ENCODE results near the gene NBEAL2.
"Not testable (repeated sequence)": the region's sequence is repeated elsewhere in the genome, so short reads cannot be mapped to it uniquely, and the experiment has no call there.

Gene NBEAL2

GRCh38 chr3:46958467-46959160 lies 20.9 kb upstream of the NBEAL2 start:
- ChIA-PET CTCF (interaction anchor here (0.9 to 5.0 kb wide), 11 partner anchors 9 to 470 kb away, joined by 3 to 26 read pairs (median 3); no protein-coding TSS in a partner anchor), POLR2A (interaction anchor here (1.0 to 1.2 kb wide), 2 partner anchors 15 to 23 kb away, joined by 3 to 5 read pairs; no protein-coding TSS in a partner anchor)
- TF ChIP-seq, protein P1, sequence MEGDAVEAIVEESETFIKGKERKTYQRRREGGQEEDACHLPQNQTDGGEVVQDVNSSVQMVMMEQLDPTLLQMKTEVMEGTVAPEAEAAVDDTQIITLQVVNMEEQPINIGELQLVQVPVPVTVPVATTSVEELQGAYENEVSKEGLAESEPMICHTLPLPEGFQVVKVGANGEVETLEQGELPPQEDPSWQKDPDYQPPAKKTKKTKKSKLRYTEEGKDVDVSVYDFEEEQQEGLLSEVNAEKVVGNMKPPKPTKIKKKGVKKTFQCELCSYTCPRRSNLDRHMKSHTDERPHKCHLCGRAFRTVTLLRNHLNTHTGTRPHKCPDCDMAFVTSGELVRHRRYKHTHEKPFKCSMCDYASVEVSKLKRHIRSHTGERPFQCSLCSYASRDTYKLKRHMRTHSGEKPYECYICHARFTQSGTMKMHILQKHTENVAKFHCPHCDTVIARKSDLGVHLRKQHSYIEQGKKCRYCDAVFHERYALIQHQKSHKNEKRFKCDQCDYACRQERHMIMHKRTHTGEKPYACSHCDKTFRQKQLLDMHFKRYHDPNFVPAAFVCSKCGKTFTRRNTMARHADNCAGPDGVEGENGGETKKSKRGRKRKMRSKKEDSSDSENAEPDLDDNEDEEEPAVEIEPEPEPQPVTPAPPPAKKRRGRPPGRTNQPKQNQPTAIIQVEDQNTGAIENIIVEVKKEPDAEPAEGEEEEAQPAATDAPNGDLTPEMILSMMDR (IDR thresholded peaks at IDR 0.05; ENCODE audit: insufficient read depth, low read length, missing control alignments), result no peak
- H3K4me3 ChIP-seq (ENCODE audit: low read depth, low read length), result no peak overlapping the region
- DNase-seq (ENCODE audit: low read depth, low spot score), result no peak

DNA sequence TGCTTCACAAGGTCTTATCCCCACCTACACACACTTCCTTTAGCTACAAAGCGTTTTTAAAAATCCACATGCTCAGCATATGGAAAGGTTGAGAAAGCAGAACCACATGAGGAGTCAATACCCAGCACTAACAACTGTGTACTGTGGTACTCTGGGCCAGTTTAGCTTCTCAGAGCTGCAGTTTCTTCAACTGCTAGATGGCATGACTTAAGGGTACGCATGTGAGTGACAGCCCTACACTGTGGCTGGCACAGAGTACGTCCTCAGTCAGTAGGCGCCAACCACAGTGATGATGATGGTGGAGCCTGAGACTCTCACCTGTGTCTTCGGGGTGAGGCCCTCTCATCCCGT lies 20.3 kb upstream of the NBEAL2 start:
- H3K4me3 ChIP-seq (ENCODE audit: low read depth, low read length), result no peak overlapping the region
- POLR2A ChIA-PET, result interaction anchor here (1.0 to 1.3 kb wide), 3 partner anchors 14 to 24 kb away, joined by 3 to 5 read pairs (median 4); partner anchors contain the start of gene CCDC12
- CTCF ChIA-PET, result interaction anchor here (0.8 to 5.0 kb wide), 12 partner anchors 7 to 471 kb away, joined by 3 to 26 read pairs (median 3); no protein-coding TSS in a partner anchor
- TF ChIP-seq, protein P1 (IDR thresholded peaks at IDR 0.05; ENCODE audit: insufficient read depth, low read length, missing control alignments), result no peak
- no peak for DNase-seq (ENCODE audit: low read depth, low spot score)

DNA sequence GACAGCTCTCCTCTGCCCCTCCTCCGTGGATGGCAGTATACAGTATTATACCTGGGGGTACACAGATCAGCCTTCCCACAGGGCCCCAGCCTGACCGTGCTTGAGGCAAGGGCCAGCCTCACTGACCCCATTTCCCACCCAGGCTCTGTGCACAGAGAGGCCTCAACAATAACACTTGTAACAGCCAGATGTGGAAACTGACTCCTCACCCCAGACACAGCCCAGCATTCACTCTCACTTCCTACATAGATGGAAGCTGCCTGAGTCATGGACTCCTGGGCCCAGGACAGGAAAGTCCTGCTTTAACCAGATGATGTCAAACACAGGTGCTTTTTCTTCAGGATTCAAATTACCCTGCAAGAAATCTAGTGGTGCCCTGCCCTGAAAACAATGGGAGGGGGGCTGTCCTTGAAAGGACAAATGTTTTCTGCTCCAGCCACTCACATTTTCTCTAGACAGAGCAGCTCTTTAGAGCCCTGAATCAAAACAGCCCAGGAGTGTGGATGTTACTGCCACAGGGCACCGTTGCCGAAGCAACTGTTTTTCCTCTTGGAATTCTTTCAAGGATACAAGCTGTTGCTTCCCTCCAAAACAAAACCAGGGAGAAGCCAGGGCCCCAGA lies 19.3 kb upstream of the NBEAL2 start:
- no peak overlapping the region for H3K4me3 ChIP-seq (ENCODE audit: low read depth, low read length)
- CTCF ChIA-PET, result interaction anchor here (0.8 to 5.0 kb wide), 5 partner anchors 8 to 37 kb away, joined by 3 to 26 read pairs (median 4); no protein-coding TSS in a partner anchor
- TF ChIP-seq, protein P1 (IDR thresholded peaks at IDR 0.05; ENCODE audit: insufficient read depth, low read length, missing control alignments), result no peak
- POLR2A ChIA-PET, result interaction anchor here (1.3 kb wide), 1 partner anchor 16 kb away, joined by 4 read pairs; the partner anchor contains the start of gene CCDC12
- DNase-seq (ENCODE audit: low read depth, low spot score), result no peak

GRCh38 chr3:46960835-46961234 lies 18.6 kb upstream of the NBEAL2 start:
- no peak overlapping the region for H3K4me3 ChIP-seq (ENCODE audit: low read depth, low read length)
- ChIA-PET CTCF (interaction anchor here (1.0 to 5.0 kb wide), 3 partner anchors 14 to 38 kb away, joined by 3 to 26 read pairs (median 4); no protein-coding TSS in a partner anchor), POLR2A (no interaction called here)
- TF ChIP-seq, protein P1 (IDR thresholded peaks at IDR 0.05; ENCODE audit: insufficient read depth, low read length, missing control alignments), result no peak
- DNase-seq (ENCODE audit: low read depth, low spot score), result no peak

DNA sequence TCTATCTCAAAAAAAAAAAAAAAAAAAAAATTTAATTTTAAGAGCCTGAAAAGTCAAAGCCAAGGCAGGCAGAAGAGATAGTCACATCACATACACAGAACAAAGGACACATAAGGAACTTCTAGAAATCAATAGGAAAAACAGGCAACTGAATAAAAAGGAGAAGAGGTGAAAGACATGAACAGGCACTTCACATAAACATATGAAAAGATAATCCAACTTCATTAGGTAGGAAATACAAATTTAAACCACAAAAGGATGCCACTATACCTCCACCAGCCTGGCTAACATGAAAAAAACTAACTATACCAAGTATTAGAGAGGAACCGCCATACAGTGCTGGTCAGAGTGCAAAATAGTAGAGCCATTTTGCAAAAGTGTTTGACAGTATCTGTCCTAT lies 17.0 kb upstream of the NBEAL2 start:
- ChIA-PET CTCF (no interaction called here), POLR2A (no interaction called here)
- DNase-seq (ENCODE audit: low read depth, low spot score), result no peak
- TF ChIP-seq, protein P1 (IDR thresholded peaks at IDR 0.05; ENCODE audit: insufficient read depth, low read length, missing control alignments), result no peak
- no peak overlapping the region for H3K4me3 ChIP-seq (ENCODE audit: low read depth, low read length)

GRCh38 chr3:46962990-46963389 lies 16.5 kb upstream of the NBEAL2 start:
- no peak for DNase-seq (ENCODE audit: low read depth, low spot score)
- POLR2A ChIA-PET, result no interaction called here
- TF ChIP-seq, protein P1 (IDR thresholded peaks at IDR 0.05; ENCODE audit: insufficient read depth, low read length, missing control alignments), result no peak
- CTCF ChIA-PET, result no interaction called here
- no peak overlapping the region for H3K4me3 ChIP-seq (ENCODE audit: low read depth, low read length)

- H3K4me3 ChIP-seq (ENCODE audit: low read depth, low read length); POLR2A ChIA-PET; CTCF ChIA-PET; DNase-seq (ENCODE audit: low read depth, low spot score): not testable (repeated sequence)
Measured at GRCh38 chr3:46964038-46964590, 15.4 kb upstream of the NBEAL2 start.
